ENCODE data around the gene APLP1. TPM values are rescaled to one million over a fixed set of nuclear protein-coding genes. Genes with fewer than 3 reads are reported as not detected.

APLP1 gene
- total RNA-seq, 6 experiments from 2014 or later: 0.27 to 1.5 (median 0.37) TPM; not detected in 3

DNA sequence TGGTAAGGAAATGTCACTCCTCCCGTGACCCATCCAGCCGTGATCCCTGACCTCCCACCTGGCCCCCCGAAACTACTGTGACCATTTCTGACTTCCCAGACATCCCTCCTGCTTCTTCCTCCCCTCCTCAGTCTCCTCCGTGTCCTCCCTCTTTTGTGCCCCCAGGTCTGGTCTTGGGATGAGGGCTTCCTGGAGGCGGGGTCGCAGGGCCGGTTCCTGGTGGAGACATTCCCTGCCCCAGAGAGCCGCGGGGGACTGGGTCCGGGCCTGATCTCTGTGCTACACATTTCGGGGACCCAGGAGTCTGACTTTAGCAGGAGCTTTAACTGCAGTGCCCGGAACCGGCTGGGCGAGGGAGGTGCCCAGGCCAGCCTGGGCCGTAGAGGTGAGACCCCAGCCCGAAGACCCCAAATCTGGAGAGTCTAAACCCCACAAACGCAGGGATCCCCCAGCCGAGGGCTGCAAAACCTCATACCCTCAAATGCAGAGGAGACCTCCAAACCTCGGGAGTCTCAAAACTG, 6.7 kb upstream of the APLP1 start:
- Histone ChIP-seq H3K4me3 (no peak overlapping the region), H3K36me3 (no peaks in the 10 kb centered on the region), H3K27ac (no peak overlapping the region), H3K4me1 (peaks cover 0 to 2% (median under 1%) of the 10 kb centered on the region in 4 donors), H3K27me3 (peaks cover 0 to 5% of the 10 kb centered on the region in 2 donors), H3K9me3 (no peaks in the 10 kb centered on the region)
- WGBS (ENCODE audit: insufficient coverage, low coverage, low lambda C conversion rate, missing lambda C conversion rate): 29% methylated on average over 12 of the region's 19 CpGs
- TF ChIP-seq CTCF (IDR thresholded peaks at IDR 0.05): no peak
- no peak for TF ChIP-seq POLR2A (IDR thresholded peaks at IDR 0.05)
- intact Hi-C loops (cut with DNase I): no loop called here
- no peak for DNase-seq
- ATAC-seq: no peak

- intact Hi-C loops (cut with DNase I): no loop called here
- no peaks in the 10 kb centered on the region for H3K9me3 ChIP-seq
- H3K4me3 ChIP-seq: no peak overlapping the region
- no peaks in the 10 kb centered on the region for H3K27me3 ChIP-seq
- H3K36me3 ChIP-seq: no peaks in the 10 kb centered on the region
- ATAC-seq (peak; percentile 42 to 53 (median 44)), DNase-seq (no peak)
- no peak for TF ChIP-seq CTCF (IDR thresholded peaks at IDR 0.05)
- TF ChIP-seq POLR2A (IDR thresholded peaks at IDR 0.05): no peak
- no peaks in the 10 kb centered on the region for H3K4me1 ChIP-seq
- WGBS (ENCODE audit: insufficient coverage, low coverage, low lambda C conversion rate, missing lambda C conversion rate): 77% methylated on average over 7 of the region's 14 CpGs
- H3K27ac ChIP-seq: no peak overlapping the region
Measured at GRCh38 chr19:35862528-35862927, 5.8 kb upstream of the APLP1 start.

- WGBS (ENCODE audit: insufficient coverage, low coverage, low lambda C conversion rate, missing lambda C conversion rate): 80% methylated on average over 5 of the region's 5 CpGs
- Histone ChIP-seq H3K27me3 (no peaks in the 10 kb centered on the region), H3K27ac (no peak overlapping the region), H3K4me3 (no peak overlapping the region), H3K9me3 (no peaks in the 10 kb centered on the region), H3K36me3 (no peaks in the 10 kb centered on the region), H3K4me1 (no peaks in the 10 kb centered on the region)
- TF ChIP-seq POLR2A (IDR thresholded peaks at IDR 0.05) (no peak), CTCF (IDR thresholded peaks at IDR 0.05) (no peak)
- DNase-seq: no peak
- intact Hi-C loops (cut with DNase I): no loop called here
- ATAC-seq: no peak
Measured at GRCh38 chr19:35863018-35863417, 5.4 kb upstream of the APLP1 start.

DNA sequence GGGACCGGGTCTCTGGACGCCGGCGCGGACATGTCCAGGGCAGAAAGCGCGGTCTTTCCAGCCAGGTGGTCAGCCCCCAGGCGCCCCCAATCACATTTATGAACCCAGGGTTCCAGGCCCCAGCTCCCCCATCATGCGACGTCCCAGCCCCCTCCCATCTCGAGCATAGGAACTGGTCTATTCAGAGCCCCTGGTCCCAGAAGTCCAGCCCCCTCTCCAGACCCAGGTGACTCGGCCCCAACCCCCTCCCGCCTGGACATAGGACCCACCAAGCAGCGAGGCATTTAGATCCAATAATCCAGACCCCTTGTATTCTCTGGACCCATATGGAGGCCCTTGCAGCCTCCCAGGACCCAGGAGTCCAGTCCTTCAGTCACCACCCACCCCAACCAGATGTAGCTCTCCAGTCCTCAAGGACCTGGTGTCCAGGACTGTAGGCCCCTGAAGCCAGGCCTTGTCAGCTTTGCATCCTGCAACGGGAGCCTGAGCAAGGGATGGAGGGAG, 501 bp downstream of the APLP1 start:
- H3K27ac ChIP-seq: no peak overlapping the region
- ATAC-seq (no peak), DNase-seq (no peak)
- H3K36me3 ChIP-seq: no peaks in the 10 kb centered on the region
- peaks cover 0 to 18% of the 10 kb centered on the region in 2 donors for H3K27me3 ChIP-seq
- peak overlapping the region; percentile 26 to 50 (median 29) for H3K4me3 ChIP-seq
- H3K9me3 ChIP-seq: no peaks in the 10 kb centered on the region
- 3% methylated on average over 4 of the region's 15 CpGs for WGBS (ENCODE audit: insufficient coverage, low coverage, low lambda C conversion rate, missing lambda C conversion rate)
- peaks cover 0 to 14% (median 0%) of the 10 kb centered on the region in 4 donors for H3K4me1 ChIP-seq
- TF ChIP-seq CTCF (IDR thresholded peaks at IDR 0.05) (no peak), POLR2A (IDR thresholded peaks at IDR 0.05) (no peak)
- intact Hi-C loops (cut with DNase I): no loop called here

Data from right lobe of liver (tissue), 6 donors.